ENCODE data around the gene TPD52L1.

- TF ChIP-seq EZH2 (IDR thresholded peaks at IDR 0.05; ENCODE audit: insufficient read depth, poor library complexity, severe bottlenecking) = no peak
- TF ChIP-seq EZH2phosphoT487 (IDR thresholded peaks at IDR 0.05; ENCODE audit: insufficient read depth, low read depth) = no peak
Measured at GRCh38 chr6:125183391-125183790, 29.8 kb downstream of the TPD52L1 start.
